SHP77 (cell line): ENCODE results near the gene TNFRSF21.
A peak's percentile ranks its signal among the peaks of the same experiment; 100 is the strongest.
"Not testable (repeated sequence)": the region's sequence is repeated elsewhere in the genome, so short reads cannot be mapped to it uniquely, and the experiment has no call there.

ENCODE experiments used
- DNase-seq, 2 experiments: peaks; one replicate each; lab custom pipeline; 2025; lab: John Stamatoyannopoulos, UW

The TNFRSF21 gene

GRCh38 chr6:47223251-47223650 is 86.5 kb downstream of the TNFRSF21 start:
- not testable (repeated sequence) for DNase-seq

GRCh38 chr6:47221565-47221964 is 88.1 kb downstream of the TNFRSF21 start:
- DNase-seq, result no peak

- DNase-seq, result no peak
These were observed 100.1 kb downstream of the TNFRSF21 start for GRCh38 chr6:47209632-47210031.

GRCh38 chr6:47207261-47207660 is 102.4 kb downstream of the TNFRSF21 start:
- no peak for DNase-seq

- no peak for DNase-seq
These were observed 103.1 kb downstream of the TNFRSF21 start for GRCh38 chr6:47206626-47207025.

GRCh38 chr6:47203938-47204611 is 105.6 kb downstream of the TNFRSF21 start:
- no peak for DNase-seq

- DNase-seq, result no peak
These were observed 106.3 kb downstream of the TNFRSF21 start for GRCh38 chr6:47203266-47203937.

- DNase-seq, result no peak
These were observed 107.0 kb downstream of the TNFRSF21 start for GRCh38 chr6:47202644-47203205.

GRCh38 chr6:47200536-47201334 is 109.0 kb downstream of the TNFRSF21 start:
- no peak for DNase-seq

- no peak for DNase-seq
These were observed 111.7 kb downstream of the TNFRSF21 start for GRCh38 chr6:47197682-47198640.

GRCh38 chr6:47196113-47196512 is 113.6 kb downstream of the TNFRSF21 start:
- no peak for DNase-seq

GRCh38 chr6:47195011-47195650 is 114.6 kb downstream of the TNFRSF21 start:
- peak in 1 of 2 experiments; percentile 50 for DNase-seq

- no peak for DNase-seq
These were observed 121.1 kb downstream of the TNFRSF21 start for GRCh38 chr6:47188588-47189021.

GRCh38 chr6:47187893-47188587 is 121.7 kb downstream of the TNFRSF21 start:
- DNase-seq, result no peak

GRCh38 chr6:47187113-47187512 is 122.6 kb downstream of the TNFRSF21 start:
- DNase-seq, result no peak

- no peak for DNase-seq
These were observed 127.3 kb downstream of the TNFRSF21 start for GRCh38 chr6:47182291-47182957.

- DNase-seq, result no peak
These were observed 128.0 kb downstream of the TNFRSF21 start for GRCh38 chr6:47181681-47182080.
